ENCODE measurements around the gene MORC1.

DNA sequence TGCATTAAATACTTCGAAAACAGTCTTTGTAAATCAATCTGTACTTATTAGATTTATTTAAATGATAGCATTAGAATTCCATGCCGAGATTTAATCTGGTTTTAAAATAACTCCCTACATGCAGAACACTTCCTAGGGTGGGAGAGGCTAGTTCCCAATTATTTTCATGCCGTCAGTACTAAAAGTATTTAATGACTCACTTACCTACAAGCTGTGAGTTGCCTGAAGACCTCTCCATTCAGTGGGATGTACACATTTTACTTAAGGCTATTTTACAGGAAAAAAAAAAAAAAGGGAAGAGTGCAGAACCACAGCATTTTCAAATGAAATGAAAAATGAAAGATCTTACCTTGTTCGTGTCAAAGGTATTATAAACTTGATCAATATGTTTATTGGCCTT is 164.7 kb downstream of the MORC1 start:
- TF ChIP-seq, protein P1, sequence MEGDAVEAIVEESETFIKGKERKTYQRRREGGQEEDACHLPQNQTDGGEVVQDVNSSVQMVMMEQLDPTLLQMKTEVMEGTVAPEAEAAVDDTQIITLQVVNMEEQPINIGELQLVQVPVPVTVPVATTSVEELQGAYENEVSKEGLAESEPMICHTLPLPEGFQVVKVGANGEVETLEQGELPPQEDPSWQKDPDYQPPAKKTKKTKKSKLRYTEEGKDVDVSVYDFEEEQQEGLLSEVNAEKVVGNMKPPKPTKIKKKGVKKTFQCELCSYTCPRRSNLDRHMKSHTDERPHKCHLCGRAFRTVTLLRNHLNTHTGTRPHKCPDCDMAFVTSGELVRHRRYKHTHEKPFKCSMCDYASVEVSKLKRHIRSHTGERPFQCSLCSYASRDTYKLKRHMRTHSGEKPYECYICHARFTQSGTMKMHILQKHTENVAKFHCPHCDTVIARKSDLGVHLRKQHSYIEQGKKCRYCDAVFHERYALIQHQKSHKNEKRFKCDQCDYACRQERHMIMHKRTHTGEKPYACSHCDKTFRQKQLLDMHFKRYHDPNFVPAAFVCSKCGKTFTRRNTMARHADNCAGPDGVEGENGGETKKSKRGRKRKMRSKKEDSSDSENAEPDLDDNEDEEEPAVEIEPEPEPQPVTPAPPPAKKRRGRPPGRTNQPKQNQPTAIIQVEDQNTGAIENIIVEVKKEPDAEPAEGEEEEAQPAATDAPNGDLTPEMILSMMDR (conservative IDR thresholded peaks at IDR 0.05; ENCODE audit: low read length) = no peak
- no peak for TF ChIP-seq EZH2phosphoT487 (IDR thresholded peaks at IDR 0.05; ENCODE audit: borderline replicate concordance, low read depth, low read length)
